Subcutaneous adipose tissue (tissue), 4 donors: Measurements from ENCODE around the gene EFNA4. TPM values are rescaled to one million over a fixed set of nuclear protein-coding genes. Genes with fewer than 3 reads are reported as not detected.

Experiments
- total RNA-seq, 4 donors: library from RNA; depleted of rRNA; stranded (reverse); fragments of >200 nt; gene quantifications; one replicate each; pipeline ENCODE4 v1.1.0, GENCODE V29; 2016
- TF ChIP-seq, protein P1 (sequence below): fragments of 450-650 bp; IDR thresholded peaks from one replicate; pipeline ENCODE4 v1.5.1; 2016; ENCODE audit warnings: low read depth, mild to moderate bottlenecking, control low read depth, antibody characterized with exemption, moderate library complexity

Gene EFNA4
- total RNA-seq, 4 donors from 2014 or later = 2.8 to 5.3 (median 3.7) TPM

DNA sequence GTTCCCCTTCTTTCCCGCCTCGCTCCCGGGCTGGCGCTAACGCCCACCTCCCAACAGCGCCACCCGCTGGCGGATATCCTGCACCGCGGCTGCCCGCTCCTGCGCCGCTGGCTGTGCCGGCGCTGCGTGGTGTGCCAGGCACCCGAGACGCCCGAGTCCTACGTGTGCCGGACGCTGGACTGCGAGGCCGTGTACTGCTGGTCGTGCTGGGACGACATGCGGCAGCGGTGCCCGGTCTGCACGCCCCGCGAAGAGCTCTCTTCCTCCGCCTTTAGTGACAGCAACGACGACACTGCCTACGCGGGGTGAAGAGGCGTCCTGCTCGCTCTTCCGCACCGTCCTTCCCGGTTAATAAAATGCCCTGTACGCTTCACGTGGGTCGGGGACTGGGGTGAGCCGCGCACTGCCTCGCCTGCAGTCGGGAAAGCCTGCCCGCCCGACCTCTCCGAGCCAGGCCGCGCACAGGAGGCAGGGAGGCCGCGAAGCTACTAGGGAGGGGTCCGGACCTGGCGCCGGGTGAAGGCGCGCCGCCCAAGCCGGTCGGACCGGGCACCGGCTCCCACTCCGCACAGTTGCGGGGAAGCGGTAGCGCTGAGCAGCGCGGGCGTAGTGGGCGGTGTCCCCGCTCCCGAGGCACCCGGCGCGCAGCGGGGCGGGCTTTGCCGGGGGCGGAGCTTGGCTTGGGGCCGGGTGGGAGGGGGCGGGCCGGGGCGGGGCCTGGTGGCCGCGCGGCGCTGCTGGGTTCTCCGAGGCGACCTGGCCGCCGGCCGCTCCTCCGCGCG lies 12.8 kb upstream of the EFNA4 start, which contains the start of gene ADAM15:
TSS of gene ADAM15 (plus strand) at position 757 of the 782 bp plus-strand sequence. CDS start 71 bp downstream, outside the sequence.
- TF ChIP-seq, protein P1, sequence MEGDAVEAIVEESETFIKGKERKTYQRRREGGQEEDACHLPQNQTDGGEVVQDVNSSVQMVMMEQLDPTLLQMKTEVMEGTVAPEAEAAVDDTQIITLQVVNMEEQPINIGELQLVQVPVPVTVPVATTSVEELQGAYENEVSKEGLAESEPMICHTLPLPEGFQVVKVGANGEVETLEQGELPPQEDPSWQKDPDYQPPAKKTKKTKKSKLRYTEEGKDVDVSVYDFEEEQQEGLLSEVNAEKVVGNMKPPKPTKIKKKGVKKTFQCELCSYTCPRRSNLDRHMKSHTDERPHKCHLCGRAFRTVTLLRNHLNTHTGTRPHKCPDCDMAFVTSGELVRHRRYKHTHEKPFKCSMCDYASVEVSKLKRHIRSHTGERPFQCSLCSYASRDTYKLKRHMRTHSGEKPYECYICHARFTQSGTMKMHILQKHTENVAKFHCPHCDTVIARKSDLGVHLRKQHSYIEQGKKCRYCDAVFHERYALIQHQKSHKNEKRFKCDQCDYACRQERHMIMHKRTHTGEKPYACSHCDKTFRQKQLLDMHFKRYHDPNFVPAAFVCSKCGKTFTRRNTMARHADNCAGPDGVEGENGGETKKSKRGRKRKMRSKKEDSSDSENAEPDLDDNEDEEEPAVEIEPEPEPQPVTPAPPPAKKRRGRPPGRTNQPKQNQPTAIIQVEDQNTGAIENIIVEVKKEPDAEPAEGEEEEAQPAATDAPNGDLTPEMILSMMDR = no peak

DNA sequence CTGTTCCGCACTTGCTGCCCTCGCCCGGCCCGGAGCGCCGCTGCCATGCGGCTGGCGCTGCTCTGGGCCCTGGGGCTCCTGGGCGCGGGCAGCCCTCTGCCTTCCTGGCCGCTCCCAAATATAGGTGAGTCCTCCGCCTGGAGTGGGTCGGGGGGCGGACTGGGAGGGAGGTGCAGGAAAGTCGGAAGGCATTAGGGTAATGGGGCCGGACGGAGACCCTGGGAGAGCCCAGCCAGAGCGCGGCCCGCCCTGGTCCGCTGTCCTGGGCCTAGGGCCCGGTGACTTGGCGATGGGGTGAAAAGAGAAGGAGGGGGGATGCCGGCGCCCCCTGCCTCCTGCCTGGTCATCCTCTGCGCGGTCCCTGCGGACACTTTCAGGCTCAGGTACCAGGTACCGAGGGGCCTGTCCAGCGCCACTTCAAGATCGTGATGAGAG lies 12.2 kb upstream of the EFNA4 start:
- TF ChIP-seq, protein P1 = no peak

DNA sequence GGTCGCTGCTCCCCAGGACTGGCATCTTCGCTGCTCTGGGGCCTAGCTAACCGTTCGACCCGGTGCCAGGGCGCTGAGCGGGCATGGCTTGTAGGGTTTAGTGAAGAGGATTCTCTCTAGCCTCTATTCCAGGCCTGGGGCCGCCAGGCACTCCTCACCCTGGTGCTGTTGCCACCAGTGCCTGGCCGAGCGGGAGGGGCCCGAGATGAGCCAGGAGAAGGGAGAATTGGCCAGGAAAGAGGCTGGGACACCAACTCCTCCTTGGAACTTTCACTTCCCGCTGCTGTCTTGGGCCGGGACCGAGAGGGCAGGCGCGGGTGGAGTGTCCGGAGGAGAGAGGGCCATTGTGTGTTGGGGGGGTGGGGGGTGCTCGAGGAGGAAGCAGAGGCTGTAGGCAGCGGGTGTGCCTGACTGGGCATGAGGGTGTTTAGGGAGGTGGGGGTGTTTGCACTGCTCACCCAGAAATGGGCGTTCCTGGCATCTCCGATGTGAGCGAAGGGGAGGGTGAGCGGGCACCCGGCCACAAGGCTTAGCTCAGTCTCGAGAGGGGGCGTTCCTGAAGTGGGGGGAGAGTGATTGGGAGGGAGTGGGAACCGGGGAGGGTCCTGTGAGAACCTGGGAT lies 11.7 kb upstream of the EFNA4 start:
- TF ChIP-seq, protein P1 = no peak

DNA sequence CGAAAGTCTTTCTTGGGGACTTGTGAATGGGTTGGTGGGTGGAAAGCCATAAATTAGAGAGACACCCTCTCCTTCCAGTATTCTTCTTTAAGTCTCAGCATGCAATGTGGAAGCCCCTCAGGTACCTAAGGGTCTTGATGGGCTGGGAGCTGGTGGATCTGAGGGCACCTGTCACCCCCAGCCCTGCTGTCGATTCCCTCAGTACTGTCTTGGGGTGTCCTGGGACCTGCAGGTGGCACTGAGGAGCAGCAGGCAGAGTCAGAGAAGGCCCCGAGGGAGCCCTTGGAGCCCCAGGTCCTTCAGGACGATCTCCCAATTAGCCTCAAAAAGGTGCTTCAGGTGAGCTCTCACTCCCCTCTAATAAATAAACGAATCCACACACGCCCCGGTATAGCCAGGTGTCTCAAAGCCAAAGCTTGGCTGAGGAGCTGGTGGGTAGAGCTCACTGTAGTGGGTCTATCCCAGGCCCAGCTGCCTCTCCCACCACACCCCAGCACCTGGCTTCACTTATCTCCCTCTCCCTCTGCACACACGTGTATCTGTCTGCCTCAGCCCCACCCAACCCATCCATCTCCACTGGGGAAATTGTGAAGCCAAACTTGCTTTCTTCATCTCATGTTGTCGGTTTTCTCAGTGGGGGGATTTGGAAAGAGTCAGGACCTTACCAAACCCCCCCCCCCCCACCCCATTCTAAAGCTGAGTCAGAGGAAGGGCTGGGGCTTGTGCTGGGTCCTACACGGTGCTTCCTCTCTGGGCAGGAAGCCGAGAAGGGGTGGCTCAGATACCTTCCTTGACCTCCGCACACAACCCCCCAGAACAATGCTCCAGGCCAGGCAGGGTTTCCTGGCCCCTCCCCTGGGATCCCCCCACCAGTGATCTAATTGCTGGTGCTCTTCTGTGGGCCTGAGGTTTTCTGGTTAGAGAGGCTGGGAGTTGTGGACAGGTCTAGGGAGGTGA lies 10.8 kb upstream of the EFNA4 start:
- TF ChIP-seq, protein P1 = no peak

DNA sequence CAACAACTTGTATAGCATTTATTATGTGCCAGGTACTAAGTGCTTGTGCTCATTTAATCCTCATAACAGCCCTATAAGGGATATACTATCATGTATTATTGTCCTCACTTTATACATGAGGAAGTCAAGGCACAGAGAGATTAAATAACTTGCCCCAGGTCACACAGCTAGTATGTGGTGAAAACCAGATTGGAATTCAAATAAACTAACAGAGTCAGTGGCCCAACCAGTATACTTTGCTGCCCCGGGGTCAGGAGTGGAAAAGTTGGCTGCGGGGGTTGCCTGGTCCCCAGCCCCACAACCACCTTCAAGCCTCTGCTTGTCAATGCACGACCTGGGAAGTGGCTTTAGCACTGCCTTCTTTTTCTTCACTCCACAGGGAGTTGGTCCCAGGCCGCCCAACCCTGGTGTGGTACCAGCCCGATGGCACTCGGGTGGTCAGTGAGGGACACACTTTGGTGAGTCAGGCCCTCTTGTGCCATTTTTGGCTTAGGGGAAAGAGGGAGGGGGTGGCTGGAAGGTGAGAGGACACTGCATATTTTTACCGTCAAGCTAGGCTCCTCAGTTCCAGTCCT lies 9.9 kb upstream of the EFNA4 start:
- TF ChIP-seq, protein P1 = no peak

DNA sequence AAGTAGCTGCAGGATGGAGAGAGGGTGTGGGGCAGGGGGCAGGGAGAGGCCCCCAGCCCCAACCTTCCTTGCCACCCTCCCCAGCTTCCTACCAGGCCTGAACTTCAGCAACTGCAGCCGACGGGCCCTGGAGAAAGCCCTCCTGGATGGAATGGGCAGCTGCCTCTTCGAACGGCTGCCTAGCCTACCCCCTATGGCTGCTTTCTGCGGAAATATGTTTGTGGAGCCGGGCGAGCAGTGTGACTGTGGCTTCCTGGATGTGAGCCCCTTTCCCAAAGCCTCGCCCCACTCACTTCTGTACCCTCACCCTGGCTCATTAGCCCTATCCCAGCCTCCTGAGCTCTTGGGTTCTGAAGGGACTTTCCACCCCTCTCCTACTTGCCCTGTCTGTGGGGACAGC lies 6.4 kb upstream of the EFNA4 start:
- TF ChIP-seq, protein P1 = no peak
